NB4 (cell line): ENCODE data around the gene FTSJ1.

Source experiments
- POLR2A ChIP-seq: IDR thresholded peaks from 2 replicates; pipeline ENCODE4 v1.6.1; 2011; ENCODE audit warnings: mild to moderate bottlenecking; ENCODE audit not compliant: insufficient read length; ENCODE audit errors: extremely low read depth
- TF ChIP-seq, protein P1 (sequence below): IDR thresholded peaks from one replicate; pipeline ENCODE4 v1.5.1; 2012; ENCODE audit warnings: low read depth, low read length

- TF ChIP-seq, protein P1, sequence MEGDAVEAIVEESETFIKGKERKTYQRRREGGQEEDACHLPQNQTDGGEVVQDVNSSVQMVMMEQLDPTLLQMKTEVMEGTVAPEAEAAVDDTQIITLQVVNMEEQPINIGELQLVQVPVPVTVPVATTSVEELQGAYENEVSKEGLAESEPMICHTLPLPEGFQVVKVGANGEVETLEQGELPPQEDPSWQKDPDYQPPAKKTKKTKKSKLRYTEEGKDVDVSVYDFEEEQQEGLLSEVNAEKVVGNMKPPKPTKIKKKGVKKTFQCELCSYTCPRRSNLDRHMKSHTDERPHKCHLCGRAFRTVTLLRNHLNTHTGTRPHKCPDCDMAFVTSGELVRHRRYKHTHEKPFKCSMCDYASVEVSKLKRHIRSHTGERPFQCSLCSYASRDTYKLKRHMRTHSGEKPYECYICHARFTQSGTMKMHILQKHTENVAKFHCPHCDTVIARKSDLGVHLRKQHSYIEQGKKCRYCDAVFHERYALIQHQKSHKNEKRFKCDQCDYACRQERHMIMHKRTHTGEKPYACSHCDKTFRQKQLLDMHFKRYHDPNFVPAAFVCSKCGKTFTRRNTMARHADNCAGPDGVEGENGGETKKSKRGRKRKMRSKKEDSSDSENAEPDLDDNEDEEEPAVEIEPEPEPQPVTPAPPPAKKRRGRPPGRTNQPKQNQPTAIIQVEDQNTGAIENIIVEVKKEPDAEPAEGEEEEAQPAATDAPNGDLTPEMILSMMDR = no peak
- no peak for TF ChIP-seq POLR2A
These were observed 46.3 kb downstream of the FTSJ1 start for GRCh38 chrX:48522291-48522690.
